GM21390 (cell line): ENCODE data around the gene PPP1R9A.
"Not testable (repeated sequence)": the region's sequence is repeated elsewhere in the genome, so short reads cannot be mapped to it uniquely, and the experiment has no call there.

Experiments
- ATAC-seq: cut with Tn5 transposase; IDR thresholded peaks from one replicate; pipeline ENCODE4 v1.9.1; 2021; ENCODE audit not compliant: unreplicated experiment

The PPP1R9A gene

DNA sequence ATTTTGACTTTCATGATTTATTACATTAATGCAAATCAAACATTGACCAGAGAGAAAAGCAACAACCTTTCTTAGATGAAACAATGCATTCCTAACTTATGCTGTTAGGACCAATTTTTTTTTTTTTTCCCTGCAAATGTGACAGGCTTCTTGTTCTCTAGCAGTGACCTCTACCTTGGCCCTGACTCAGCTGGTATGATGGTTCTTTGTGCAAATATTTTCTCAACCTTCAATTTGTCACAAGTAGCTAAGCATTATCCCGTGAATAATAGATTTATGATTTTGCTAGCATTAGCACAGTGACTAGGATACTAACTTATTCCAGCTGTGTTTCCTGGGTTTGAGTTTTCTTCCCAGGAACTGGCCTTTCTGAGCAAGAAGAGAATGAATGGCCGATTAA lies 64.9 kb downstream of the PPP1R9A start:
- ATAC-seq: no peak

DNA sequence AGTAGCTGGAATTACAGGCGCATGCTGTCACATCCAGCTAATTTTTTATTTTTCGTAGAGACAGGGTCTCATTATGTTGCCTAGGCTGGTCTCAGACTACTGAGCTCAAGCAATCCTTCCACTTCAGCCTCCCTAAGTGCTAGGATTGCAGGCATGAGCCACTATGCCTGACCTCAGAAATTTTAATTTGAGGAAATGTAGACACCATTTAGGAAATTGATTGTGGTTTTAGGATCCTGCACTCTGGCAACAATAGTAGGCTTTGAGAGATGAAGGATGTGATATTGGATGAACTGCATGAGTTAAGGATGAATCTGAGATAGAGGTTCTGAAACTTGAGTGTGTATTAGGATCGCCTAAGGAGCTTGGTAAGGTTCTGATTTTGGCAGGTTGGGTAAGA lies 66.5 kb downstream of the PPP1R9A start:
- no peak for ATAC-seq

- no peak for ATAC-seq
These were observed 67.0 kb downstream of the PPP1R9A start for GRCh38 chr7:94974423-94974822.

- ATAC-seq: no peak
These were observed 67.9 kb downstream of the PPP1R9A start for GRCh38 chr7:94975336-94975735.

DNA sequence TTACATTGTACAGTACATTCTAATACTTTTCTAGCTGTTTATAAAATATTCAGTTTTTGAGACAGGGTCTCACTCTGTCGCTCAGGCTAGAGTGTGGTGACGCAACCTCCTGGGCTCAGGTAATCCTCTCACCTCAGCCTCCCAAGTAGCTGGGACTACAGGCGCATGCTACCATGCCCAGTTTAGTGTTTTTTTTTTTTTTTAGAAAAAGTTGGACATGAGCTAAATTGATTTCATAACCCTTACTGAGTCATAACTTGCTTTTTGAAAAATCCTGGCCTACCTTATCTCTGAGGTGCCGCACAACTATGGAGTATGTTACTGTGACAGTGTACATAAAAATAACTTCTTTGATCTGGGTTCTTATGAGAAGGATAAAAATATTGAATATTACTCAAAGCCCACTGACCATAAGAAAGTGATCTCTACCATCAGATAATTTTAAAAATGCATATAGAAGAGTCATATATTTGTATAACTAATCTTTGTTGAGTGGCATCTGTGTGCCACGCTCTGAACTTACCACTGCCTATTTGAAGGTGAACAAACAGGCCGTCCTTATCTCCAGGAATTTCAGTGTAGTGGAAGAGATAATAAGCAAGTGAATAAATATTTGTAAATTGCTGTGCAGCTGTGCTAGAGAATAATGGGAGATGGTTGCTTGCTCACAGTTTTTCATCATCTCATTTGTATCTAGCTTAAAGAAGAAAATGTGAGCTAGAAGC lies 73.2 kb downstream of the PPP1R9A start:
- ATAC-seq: no peak

GRCh38 chr7:94995921-94996320 lies 88.5 kb downstream of the PPP1R9A start:
- ATAC-seq: no peak

DNA sequence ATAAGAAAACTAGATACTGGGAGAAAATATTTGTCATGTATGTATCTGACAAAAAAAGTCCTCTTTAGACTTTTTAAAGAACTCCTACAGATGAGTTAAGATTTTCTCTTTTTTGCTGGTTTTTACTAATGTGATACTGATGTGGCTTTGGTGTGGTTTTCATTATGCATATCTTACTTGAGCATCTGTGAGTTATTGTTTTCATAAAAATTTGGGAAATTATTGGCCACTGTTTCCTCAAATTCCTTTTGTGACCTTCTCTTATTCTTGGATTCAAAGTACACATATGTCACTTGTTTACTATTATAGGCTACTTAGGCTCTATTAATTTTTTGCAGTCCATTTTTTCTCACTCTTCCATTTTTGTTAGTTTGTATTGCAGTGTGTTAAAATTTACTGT lies 89.0 kb downstream of the PPP1R9A start:
- ATAC-seq: no peak

DNA sequence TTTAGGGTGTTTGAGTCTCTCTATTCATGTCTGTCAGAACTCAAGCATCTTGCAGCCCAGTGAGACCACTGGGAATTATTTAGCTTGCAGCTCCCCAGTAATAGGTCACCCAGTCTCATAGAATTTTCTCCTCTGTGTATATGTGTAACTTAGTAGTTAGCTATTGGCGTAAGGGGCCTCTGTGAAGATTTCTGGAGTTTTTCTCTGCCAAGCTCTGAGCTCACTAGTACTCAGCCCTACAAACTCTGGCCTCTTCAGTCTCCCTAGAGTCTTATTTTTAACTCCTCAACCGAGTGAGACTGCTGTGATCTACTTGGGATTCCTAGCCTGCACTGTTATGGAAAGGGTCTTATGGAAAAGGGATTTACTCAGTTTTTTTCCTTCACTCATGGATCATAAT lies 90.2 kb downstream of the PPP1R9A start:
- ATAC-seq: no peak

DNA sequence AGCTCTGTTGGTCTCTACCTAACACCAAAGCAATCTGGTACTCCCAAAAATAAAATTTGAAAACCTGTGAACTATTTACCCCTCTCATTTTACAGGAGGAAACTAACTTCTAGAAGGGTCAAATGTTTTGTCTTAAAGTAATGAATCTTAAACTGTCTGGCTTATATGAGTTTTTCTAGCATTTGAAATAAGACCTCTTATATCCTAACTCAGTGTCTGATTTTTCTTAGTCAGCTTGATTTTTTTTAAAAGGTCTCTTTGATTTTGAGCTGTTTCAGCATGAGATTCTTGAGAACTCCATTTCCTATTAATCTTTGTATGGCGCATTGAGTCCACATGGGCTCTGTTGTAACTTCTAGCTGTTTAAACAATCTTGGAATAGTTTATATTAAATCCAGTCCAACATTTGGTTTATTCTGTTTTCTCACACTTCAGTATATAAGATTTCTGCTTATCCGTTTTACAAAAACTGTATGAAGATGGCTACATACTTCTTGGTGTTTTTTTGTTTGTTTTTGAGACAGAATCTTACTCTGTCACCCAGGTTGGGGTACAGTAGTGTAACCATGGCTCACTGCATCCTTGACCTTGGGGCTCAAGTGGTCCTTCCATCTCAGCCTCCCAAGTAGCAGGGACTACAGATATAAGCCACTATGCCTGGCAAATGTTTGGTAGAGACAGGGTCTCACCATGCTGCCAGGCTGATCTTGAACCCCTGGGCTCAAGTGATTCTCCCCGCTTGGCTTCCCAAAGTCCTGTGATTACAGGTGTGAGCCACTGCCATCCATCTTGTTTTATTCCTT lies 91.1 kb downstream of the PPP1R9A start:
- ATAC-seq: no peak

DNA sequence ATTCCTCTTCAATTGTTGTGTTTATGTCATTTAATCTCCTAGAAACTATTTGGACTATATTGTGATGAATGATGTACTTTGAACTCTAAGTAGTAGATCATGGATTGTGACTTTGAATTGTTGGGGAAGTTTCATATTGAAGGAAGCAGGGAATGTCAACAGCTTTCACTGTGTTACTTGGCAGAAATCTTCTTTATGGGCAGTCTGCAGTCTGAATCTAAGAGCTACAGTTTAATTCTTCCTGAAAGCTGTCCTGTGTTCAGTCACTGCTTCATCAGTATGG lies 91.6 kb downstream of the PPP1R9A start:
- ATAC-seq: no peak

- ATAC-seq: not testable (repeated sequence)
These were observed 92.2 kb downstream of the PPP1R9A start for GRCh38 chr7:94999601-95000000.

DNA sequence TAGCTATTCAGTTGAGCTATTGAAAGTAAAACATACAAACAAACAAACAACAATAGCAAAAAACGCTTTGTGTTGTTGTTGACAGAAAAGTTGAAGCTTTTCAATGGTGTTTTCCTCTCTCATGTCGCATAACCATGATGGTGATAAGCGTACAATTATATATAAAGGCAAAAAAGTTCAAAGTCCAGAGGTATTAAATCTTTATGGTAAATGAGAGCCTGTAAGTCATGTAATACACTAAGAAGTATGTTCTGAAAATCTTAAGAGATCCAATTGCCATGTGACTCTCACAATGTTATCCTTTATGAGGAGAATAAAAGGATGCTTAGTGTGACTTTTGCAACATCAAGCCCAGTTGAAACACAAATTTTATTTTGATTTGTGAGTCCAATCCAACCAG lies 93.9 kb downstream of the PPP1R9A start:
- ATAC-seq: no peak

GRCh38 chr7:95001815-95002561 lies 94.6 kb downstream of the PPP1R9A start:
- no peak for ATAC-seq

DNA sequence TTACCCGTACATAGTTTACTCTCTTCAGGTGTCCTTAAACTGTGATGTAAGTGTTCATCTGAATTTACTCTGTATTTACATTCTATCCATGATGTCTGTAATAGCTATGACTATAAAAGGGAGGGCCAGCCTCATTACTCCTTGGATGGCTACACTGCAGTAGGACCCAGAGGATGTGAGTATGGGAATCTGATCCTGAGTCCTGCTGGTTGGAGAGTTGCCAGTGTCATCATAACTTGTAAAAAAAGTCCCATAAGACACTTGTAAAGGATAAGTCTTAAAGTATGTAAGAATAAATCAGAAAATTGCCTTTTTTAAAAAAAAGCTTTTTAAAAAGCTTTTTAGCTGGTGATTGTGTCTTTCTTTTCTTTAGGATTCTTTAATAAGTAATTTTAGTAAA lies 95.4 kb downstream of the PPP1R9A start:
- no peak for ATAC-seq

DNA sequence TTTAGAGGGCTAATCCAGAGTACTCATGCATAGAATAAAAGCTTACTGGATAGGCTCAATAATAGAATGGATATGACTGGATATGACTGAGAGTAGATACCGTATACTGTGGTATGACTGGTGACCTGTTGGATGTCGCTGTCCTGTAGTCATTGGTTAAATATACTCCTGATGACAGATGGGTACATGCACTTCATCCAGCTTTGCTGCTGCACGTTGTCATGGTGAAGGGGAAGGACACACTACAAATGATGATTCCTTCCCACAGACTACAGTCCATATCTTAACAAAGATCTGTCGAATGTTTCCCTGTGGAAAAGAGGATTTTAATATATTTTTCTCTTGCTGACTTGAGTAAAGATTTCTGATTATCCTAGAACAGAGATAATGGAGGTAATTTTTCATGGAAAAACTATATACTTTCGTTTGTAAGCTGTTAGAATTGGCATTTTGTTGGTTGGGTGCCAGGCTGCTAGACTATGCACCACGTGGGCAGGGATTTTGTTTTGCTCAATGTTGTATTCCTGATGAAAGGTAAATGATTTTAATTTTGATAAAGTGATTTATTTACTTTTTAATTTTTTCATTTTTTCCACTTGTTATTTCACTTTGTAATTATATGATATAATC lies 97.3 kb downstream of the PPP1R9A start:
- ATAC-seq: no peak

DNA sequence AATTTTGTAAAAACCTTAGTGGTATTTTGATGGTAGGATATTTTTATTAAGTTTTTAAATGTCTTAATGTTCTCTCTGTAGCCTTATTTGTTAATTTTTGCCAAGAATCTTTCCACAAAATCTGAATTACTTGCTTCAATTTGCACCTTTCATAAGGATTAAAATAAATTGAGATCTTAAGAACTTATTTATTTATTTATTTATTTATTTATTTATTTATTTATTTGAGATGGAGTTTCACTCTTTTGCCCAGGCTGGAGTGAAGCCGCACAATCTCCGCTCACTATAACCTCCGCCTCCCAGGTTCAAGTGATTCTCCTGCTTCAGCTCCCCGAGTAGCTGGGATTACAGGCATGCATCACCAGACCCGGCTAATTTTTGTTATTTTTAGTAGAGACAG lies 98.6 kb downstream of the PPP1R9A start:
- no peak for ATAC-seq

GRCh38 chr7:95008773-95009172 lies 101.4 kb downstream of the PPP1R9A start:
- not testable (repeated sequence) for ATAC-seq

DNA sequence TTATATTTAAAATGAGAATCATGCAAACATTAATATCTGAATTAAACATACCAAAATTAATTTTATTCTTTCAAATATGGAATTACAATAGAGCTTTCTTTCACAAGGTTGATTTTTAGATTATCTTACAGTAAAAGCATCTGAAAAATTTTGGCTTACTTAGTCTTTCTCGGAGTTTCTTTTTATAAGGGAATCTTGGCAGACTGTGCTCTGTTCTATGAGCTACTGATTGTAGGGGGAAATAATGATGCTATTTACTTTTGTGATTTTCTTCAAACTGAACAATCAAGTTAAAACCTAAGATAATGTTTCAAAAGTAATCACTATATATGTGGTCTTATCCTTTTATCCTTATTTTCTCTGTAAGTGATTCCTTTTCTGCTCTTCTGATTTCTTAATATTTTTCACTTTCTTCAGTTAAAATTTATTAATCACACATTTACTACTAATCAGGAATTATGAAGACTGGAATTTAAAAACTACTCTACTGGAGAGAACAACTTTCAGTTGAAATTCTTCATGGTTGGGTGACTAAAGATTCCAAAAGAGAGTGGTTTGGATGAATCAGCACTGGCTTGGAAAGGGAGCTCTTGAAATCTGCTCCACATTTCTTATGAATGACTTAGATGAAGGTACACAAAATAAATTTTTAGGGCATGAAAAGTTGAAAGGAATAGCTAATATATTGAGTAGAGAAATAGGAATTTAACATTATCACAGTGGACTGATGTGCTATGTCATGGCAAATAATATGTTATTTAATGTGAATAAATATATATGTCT lies 103.9 kb downstream of the PPP1R9A start:
- ATAC-seq: no peak

DNA sequence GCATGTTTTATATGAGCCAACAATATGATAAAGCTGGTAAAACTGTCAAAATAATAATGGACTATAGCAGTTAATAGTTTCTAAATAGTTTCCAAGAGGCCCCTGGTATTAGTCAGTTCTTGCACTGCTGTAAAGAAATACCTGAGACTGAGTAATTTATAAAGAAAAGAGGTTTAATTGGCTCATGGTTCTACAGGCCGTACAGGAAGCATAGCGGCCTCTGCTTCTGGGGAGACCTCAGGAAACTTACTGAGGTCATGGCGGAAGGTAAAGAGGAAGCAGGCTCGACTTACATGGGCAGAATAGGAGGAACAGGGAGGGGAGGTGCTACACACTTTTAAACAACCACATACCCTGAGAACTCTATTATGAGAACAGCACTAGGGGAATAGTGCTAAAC lies 104.6 kb downstream of the PPP1R9A start:
- no peak for ATAC-seq

GRCh38 chr7:95018021-95018420 lies 110.6 kb downstream of the PPP1R9A start:
- ATAC-seq: no peak

- ATAC-seq: no peak
These were observed 118.6 kb downstream of the PPP1R9A start for GRCh38 chr7:95026018-95026417.
